PFSK-1 (cell line): ENCODE measurements around the gene FYB2.

Experiments
- SIN3A ChIP-seq: IDR thresholded peaks from 2 replicates; pipeline ENCODE4 v1.6.1; 2012; ENCODE audit warnings: mild to moderate bottlenecking, low read length, moderate library complexity, borderline replicate concordance; ENCODE audit not compliant: insufficient read depth
- TAF1 ChIP-seq: IDR thresholded peaks from 2 replicates; pipeline ENCODE4 v1.6.1; 2012; ENCODE audit warnings: low read length, control low read depth, borderline replicate concordance; ENCODE audit not compliant: insufficient read depth

- TF ChIP-seq SIN3A, result no peak
- TF ChIP-seq TAF1, result no peak
Measured at GRCh38 chr1:56850922-56851321, 31.7 kb upstream of the FYB2 start.
